Heart left ventricle (tissue), 16 donors: Measurements from ENCODE around the gene KRTAP10-10. TPM values are rescaled to one million over a fixed set of nuclear protein-coding genes. Genes with fewer than 3 reads are reported as not detected.

Experiments used
- ATAC-seq, 4 donors: fragments of 200-7000 bp; cut with Tn5 transposase; one replicate each; pipeline ENCODE4 v1.9.1; 2020 to 2022; ENCODE audit warnings: moderate library complexity in 4 of 4, mild to moderate bottlenecking in 3 of 4, moderate number of reproducible peaks in 1 of 4
- DNase-seq, 5 donors: peaks; one replicate each; pipeline ENCODE4 v3.0.0-alpha.2; 2020
- H3K27ac ChIP-seq, 12 donors: fragments of 200-600 bp; sonication (generic) in 4 of 12; one replicate each; pipeline versions ENCODE4 v1.5.0 to v1.8.0; 2016 to 2022; ENCODE audit warnings: mild to moderate bottlenecking in 2 of 12
- H3K27me3 ChIP-seq, 9 donors: fragments of 200-600 bp; sonication (generic) in 2 of 9; one replicate each; pipeline versions ENCODE4 v1.5.1 to v1.8.0; 2016 to 2022; ENCODE audit warnings: mild to moderate bottlenecking in 3 of 9
- H3K36me3 ChIP-seq, 9 donors: fragments of 200-600 bp; sonication (generic) in 2 of 9; one replicate each; pipeline versions ENCODE4 v1.5.0 to v1.8.0; 2018 to 2022; ENCODE audit warnings: mild to moderate bottlenecking in 2 of 9
- H3K4me1 ChIP-seq, 12 donors: fragments of 200-600 bp; sonication (generic) in 4 of 12; one replicate each; pipeline versions ENCODE4 v1.5.0 to v1.8.0; 2016 to 2022; ENCODE audit warnings: mild to moderate bottlenecking in 3 of 12
- H3K4me3 ChIP-seq, 12 donors: fragments of 200-600 bp; sonication (generic) in 4 of 12; one replicate each; pipeline versions ENCODE4 v1.5.0 to v1.8.0; 2017 to 2022; ENCODE audit warnings: mild to moderate bottlenecking in 9 of 12, moderate library complexity in 4 of 12
- H3K9me3 ChIP-seq, 12 donors: fragments of 200-600 bp; sonication (generic) in 4 of 12; one replicate each; pipeline versions ENCODE4 v1.5.0 to v1.8.0; 2016 to 2022; ENCODE audit warnings: mild to moderate bottlenecking in 1 of 12
- CTCF ChIP-seq, 12 donors: fragments of 200-600 bp; sonication (generic) in 4 of 12; IDR thresholded peaks; one replicate each; pipeline versions ENCODE4 v1.5.0 to v1.8.0; 2018 to 2022; ENCODE audit warnings: antibody characterized with exemption in 12 of 12, mild to moderate bottlenecking in 5 of 12
- POLR2A ChIP-seq, 2 donors: fragments of 450-650 bp; IDR thresholded peaks; one replicate each; pipeline ENCODE4 v1.6.1; 2017; ENCODE audit warnings: antibody characterized with exemption in 2 of 2, mild to moderate bottlenecking in 2 of 2, moderate library complexity in 2 of 2
- WGBS, 4 donors: extraction: QIAGEN DNeasy Blood & Tissue Kit in 2 of 4; methylation state at CpG; one replicate each; pipeline versions ENCODE4 v1.1.5 to v1.1.7; 2013 to 2018; 5-methylcytosine and 5-hydroxymethylcytosine counted together
- intact Hi-C, 10 donors: fragments of 100-400 bp; cut with DNase I; formaldehyde crosslinking; loops; one replicate each; pipeline versions ENCODE4 v1.11.1 to v1.14.2; 2022
- polyA plus RNA-seq, 2 donors: library from polyadenylated mRNA; stranded (reverse); fragments of 200-250 nt; gene quantifications; one replicate each; pipeline ENCODE4 v1.2.3, GENCODE V29; 2013
- total RNA-seq, 9 donors: library from RNA; depleted of rRNA in 2 of 9; stranded (reverse); fragments of >200 nt in 2 of 9; fragmentation: NEBNext Ultra II Directional in 3 of 9; extraction: Animal tissue kit (Norgen Biotek cat#: 25700) in 3 of 9; gene quantifications; one replicate each; pipeline versions ENCODE4 v1.1.0 to v1.2.4, GENCODE V29; 2016 to 2023
- donor health status: ischemic (EF 13 %, LVEDD 7.1; RV severe dilation, severe dysfunction).
- donor health status: healthy with polysubstance abuse.
- donor health status: DM: no; HTN: yes; CAD: no.
- donor health status: DM: no; HTN: no; CAD: no.
- donor health status: ischemic (EF 25% LVEDD 6.9; RV normal size, moderate dysfunction).
- donor health status: ischemic (EF 25% LVEDD 5.7; RV mildly dilated, moderate dysfunction).
- donor health status: healthy.
- donor health status: DM: yes; HTN: yes; CAD: no.
- donor health status: ischemic (EF 35%, LVEDD 5.7; RV mildly dilated, moderate dysfunction).
- donor health status: nonischemic (EF 11% LVEDD 7.7; RV severe dilation, severe dysfunction).
- donor health status: DM: yes; HTN: yes; CAD: no.
- donor health status: PGD.
- donor health status: ischemic (EF 29% LVEDD 5.4; RV normal size, mild dysfunction).
- donor health status: nonischemic (EF 23%, LVEDD 6.1; RV moderate dilation, normal function).

The KRTAP10-10 gene
- total and polyA plus RNA-seq, 11 donors = not detected

GRCh38 chr21:44654576-44655175 is 17.5 kb downstream of the KRTAP10-10 start, which contains the start of gene KRTAP12-4:
TSS of gene KRTAP12-4 (minus strand) at chr21:44654659. CDS start at chr21:44654614, 45 bp downstream.
- Histone ChIP-seq H3K4me3 (no peak within 1 kb of the TSS), H3K4me1 (peaks cover 0 to 4% (median 0%) of the 10 kb centered on the region in 12 donors), H3K36me3 (no peaks in the 10 kb centered on the region), H3K27ac (peak within 1 kb of the TSS in 1 of 12 donors; percentile 49), H3K27me3 (peaks cover 0 to 8% (median 0%) of the 10 kb centered on the region in 9 donors), H3K9me3 (peaks cover 0 to 17% (median 4%) of the 10 kb centered on the region in 12 donors)
- TF ChIP-seq POLR2A (IDR thresholded peaks at IDR 0.05) (no peak), CTCF (IDR thresholded peaks at IDR 0.05) (no peak)
- ATAC-seq (no peak), DNase-seq (no peak)
- 69 to 76% (median 72%) methylated on average over 9 of the region's 9 CpGs for WGBS, 4 donors
- intact Hi-C loops = no loop called here

- DNase-seq (no peak), ATAC-seq (no peak)
- Histone ChIP-seq H3K36me3 (no peaks in the 10 kb centered on the region), H3K4me3 (no peak overlapping the region), H3K9me3 (peaks cover 0 to 17% (median 4%) of the 10 kb centered on the region in 12 donors), H3K4me1 (peaks cover 0 to 4% (median 0%) of the 10 kb centered on the region in 12 donors), H3K27me3 (peaks cover 0 to 8% (median 0%) of the 10 kb centered on the region in 9 donors), H3K27ac (peak overlapping the region in 1 of 12 donors; percentile 74)
- TF ChIP-seq POLR2A (IDR thresholded peaks at IDR 0.05) (no peak), CTCF (IDR thresholded peaks at IDR 0.05) (no peak)
- 44 to 71% (median 64%) methylated on average over 1 of the region's 1 CpG for WGBS, 4 donors
- intact Hi-C loops = no loop called here
Measured at GRCh38 chr21:44656868-44657267, 19.7 kb downstream of the KRTAP10-10 start.

DNA sequence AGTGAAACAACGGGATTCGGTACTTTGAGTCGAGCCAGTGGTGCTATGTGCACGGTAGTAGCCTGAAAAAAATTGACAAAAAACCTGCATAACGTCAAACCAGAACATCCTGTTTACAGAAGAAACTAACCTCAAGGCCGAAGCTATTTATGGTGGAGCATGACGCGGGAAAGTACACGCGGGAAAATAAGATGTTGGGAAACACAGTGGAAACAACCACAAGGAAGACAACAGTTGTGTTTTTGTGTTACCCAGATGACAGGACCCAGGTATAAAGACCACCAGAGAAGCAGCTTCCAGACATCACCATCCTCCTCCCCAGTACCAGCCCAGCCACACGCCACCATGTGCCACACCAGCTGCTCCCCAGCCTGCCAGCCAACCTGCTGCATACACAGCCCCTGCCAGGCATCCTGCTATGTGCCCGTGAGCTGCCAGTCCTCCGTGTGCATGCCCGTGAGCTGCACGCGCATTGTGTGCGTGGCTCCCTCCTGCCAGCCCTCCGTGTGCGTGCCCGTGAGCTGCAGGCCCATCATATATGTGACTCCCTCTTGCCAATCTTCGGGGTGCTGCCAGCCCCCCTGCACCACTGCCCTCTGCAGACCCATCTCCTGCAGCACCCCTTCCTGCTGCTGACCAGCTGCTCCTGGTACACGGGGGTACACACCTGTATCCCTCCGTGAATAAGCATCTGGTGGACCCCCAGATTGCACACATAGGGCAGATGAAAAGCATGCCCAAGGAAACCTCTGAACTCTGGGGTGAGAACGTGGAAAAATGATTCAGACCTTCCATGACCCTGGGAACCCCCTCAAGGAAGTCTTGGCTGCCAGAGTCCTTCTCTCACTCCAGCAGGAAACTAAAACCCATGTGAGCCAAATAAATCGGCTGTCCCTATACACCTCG is 20.7 kb downstream of the KRTAP10-10 start, which contains the start of gene KRTAP12-3:
KRTAP12-3 (plus strand) TSS at position 298 of the 906 bp plus-strand sequence; CDS start at position 346, 48 bp downstream.
- Histone ChIP-seq H3K27ac (peak within 1 kb of the TSS in 2 of 12 donors; percentile 13 to 74), H3K4me3 (no peak within 1 kb of the TSS), H3K27me3 (peaks cover 0 to 8% (median 0%) of the 10 kb centered on the region in 9 donors), H3K9me3 (peaks cover 0 to 17% (median 4%) of the 10 kb centered on the region in 12 donors), H3K36me3 (no peaks in the 10 kb centered on the region), H3K4me1 (peaks cover 0 to 4% (median 0%) of the 10 kb centered on the region in 12 donors)
- DNase-seq = peak in 1 of 5 donors; percentile 54
- WGBS, 4 donors = 72 to 76% (median 74%) methylated on average over 25 to 26 of the region's 26 CpGs
- TF ChIP-seq CTCF (IDR thresholded peaks at IDR 0.05) = no peak
- TF ChIP-seq POLR2A (IDR thresholded peaks at IDR 0.05) = no peak
- ATAC-seq = peak in 1 of 4 donors; percentile 16
- intact Hi-C loops = no loop called here

DNA sequence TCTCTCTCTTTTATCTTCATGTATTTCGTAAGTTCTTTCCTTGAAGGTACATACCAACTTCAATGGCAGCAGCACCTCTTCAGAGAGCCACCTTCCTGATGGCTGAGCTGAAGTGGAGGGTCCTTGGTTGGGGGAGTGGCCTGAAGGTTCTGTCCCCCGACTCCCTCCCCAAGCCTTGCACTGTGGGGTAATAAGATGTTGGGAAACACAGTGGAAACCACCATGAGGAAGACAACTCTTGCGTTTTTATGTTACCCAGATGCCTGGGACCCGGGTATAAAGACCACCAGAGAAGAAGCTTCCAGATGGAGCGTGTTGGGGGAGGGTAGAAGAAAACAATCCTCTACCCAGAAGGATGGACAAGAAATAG is 21.4 kb downstream of the KRTAP10-10 start:
- Histone ChIP-seq H3K4me3 (no peak overlapping the region), H3K4me1 (peaks cover 0 to 4% (median 0%) of the 10 kb centered on the region in 12 donors), H3K27me3 (peaks cover 0 to 8% (median 0%) of the 10 kb centered on the region in 9 donors), H3K36me3 (no peaks in the 10 kb centered on the region), H3K27ac (peak overlapping the region in 1 of 12 donors; percentile 74), H3K9me3 (peaks cover 0 to 17% (median 4%) of the 10 kb centered on the region in 12 donors)
- ATAC-seq (no peak), DNase-seq (no peak)
- intact Hi-C loops = no loop called here
- WGBS, 4 donors = 81 to 88% (median 83%) methylated on average over 5 of the region's 5 CpGs
- TF ChIP-seq POLR2A (IDR thresholded peaks at IDR 0.05) (no peak), CTCF (IDR thresholded peaks at IDR 0.05) (no peak)
